Type B pancreatic cell (in vitro differentiated cells): ENCODE data around the gene KRT1. TPM values are rescaled to one million over a fixed set of nuclear protein-coding genes. Genes with fewer than 3 reads are reported as not detected.
A peak's percentile ranks its signal among the peaks of the same experiment; 100 is the strongest.

ENCODE experiments used
- DNase-seq: peaks from one replicate; pipeline ENCODE4 v3.0.0; 2021; ENCODE audit warnings: mixed read lengths; ENCODE audit not compliant: unreplicated experiment; ENCODE audit errors: extremely low spot score
- H3K27ac Mint-ChIP-seq: 2 replicates; pipeline ENCODE4 v1.8.0; 2021; ENCODE audit warnings: mild to moderate bottlenecking, mixed read lengths
- H3K27me3 Mint-ChIP-seq: 2 replicates; pipeline ENCODE4 v1.8.0; 2021; ENCODE audit warnings: mixed read lengths
- H3K36me3 Mint-ChIP-seq: 2 replicates; pipeline ENCODE4 v1.8.0; 2021; ENCODE audit warnings: mixed read lengths
- H3K4me1 Mint-ChIP-seq: one replicate; pipeline ENCODE4 v1.8.0; 2021; ENCODE audit warnings: mixed read lengths; ENCODE audit not compliant: unreplicated experiment
- H3K4me3 Mint-ChIP-seq: 2 replicates; pipeline ENCODE4 v1.8.0; 2021; ENCODE audit warnings: mild to moderate bottlenecking, mixed read lengths
- H3K9me3 Mint-ChIP-seq: 2 replicates; pipeline ENCODE4 v1.8.0; 2021; ENCODE audit warnings: mixed read lengths
- total RNA-seq: library from RNA; stranded (reverse); gene quantifications from 2 replicates; pipeline ENCODE4 v1.2.1, GENCODE V29; 2021; ENCODE audit warnings: low replicate concordance
- TF ChIP-seq, protein P1 (sequence below): fragments of 200-600 bp; sonication (generic); conservative IDR thresholded peaks from 2 replicates; pipeline ENCODE4 v1.5.0; 2021; ENCODE audit warnings: antibody characterized with exemption, mild to moderate bottlenecking

Gene KRT1
- total RNA-seq, 1 donor from 2014 or later = 269 TPM

- no peak overlapping the region for H3K27ac Mint-ChIP-seq
- peaks cover 38% of the 10 kb centered on the region for H3K27me3 Mint-ChIP-seq
- DNase-seq = peak; percentile 16
- peaks cover 3% of the 10 kb centered on the region for H3K4me1 Mint-ChIP-seq
- TF ChIP-seq, protein P1, sequence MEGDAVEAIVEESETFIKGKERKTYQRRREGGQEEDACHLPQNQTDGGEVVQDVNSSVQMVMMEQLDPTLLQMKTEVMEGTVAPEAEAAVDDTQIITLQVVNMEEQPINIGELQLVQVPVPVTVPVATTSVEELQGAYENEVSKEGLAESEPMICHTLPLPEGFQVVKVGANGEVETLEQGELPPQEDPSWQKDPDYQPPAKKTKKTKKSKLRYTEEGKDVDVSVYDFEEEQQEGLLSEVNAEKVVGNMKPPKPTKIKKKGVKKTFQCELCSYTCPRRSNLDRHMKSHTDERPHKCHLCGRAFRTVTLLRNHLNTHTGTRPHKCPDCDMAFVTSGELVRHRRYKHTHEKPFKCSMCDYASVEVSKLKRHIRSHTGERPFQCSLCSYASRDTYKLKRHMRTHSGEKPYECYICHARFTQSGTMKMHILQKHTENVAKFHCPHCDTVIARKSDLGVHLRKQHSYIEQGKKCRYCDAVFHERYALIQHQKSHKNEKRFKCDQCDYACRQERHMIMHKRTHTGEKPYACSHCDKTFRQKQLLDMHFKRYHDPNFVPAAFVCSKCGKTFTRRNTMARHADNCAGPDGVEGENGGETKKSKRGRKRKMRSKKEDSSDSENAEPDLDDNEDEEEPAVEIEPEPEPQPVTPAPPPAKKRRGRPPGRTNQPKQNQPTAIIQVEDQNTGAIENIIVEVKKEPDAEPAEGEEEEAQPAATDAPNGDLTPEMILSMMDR = no peak
- H3K36me3 Mint-ChIP-seq = no peaks in the 10 kb centered on the region
- no peak overlapping the region for H3K4me3 Mint-ChIP-seq
- H3K9me3 Mint-ChIP-seq = no peaks in the 10 kb centered on the region
Observed at GRCh38 chr12:52637299-52637698, 42.9 kb downstream of the KRT1 start.

- TF ChIP-seq, protein P1 = no peak
- no peak overlapping the region for H3K4me3 Mint-ChIP-seq
- H3K36me3 Mint-ChIP-seq = no peaks in the 10 kb centered on the region
- peaks cover 3% of the 10 kb centered on the region for H3K4me1 Mint-ChIP-seq
- H3K9me3 Mint-ChIP-seq = no peaks in the 10 kb centered on the region
- H3K27ac Mint-ChIP-seq = no peak overlapping the region
- DNase-seq = peak; percentile 27
- H3K27me3 Mint-ChIP-seq = peaks cover 34% of the 10 kb centered on the region
Observed at GRCh38 chr12:52636592-52637258, 43.5 kb downstream of the KRT1 start.

DNA sequence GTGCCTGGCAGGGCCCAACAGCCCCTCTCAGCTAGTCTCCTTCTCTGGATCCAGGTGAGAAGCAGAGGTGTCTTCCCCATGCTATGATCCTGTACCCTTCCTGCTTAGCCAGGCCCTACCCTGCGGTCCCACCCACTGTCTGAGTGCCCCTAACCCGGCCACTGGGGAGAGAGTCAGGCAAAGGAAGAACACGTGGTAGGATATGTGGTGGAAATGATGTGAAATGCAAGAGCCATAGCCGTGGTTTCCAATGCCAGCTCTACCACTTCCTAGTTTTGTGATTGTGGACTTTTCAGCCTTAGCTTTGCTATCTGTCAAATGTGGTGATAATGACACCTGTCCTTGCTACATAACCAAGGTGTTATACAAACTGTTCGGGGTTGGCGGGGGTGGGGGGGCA lies 44.0 kb downstream of the KRT1 start:
- Mint-ChIP-seq H3K27ac (no peak overlapping the region), H3K9me3 (no peaks in the 10 kb centered on the region), H3K4me3 (no peak overlapping the region), H3K36me3 (no peaks in the 10 kb centered on the region), H3K27me3 (peaks cover 31% of the 10 kb centered on the region), H3K4me1 (peaks cover 3% of the 10 kb centered on the region)
- no peak for DNase-seq
- TF ChIP-seq, protein P1 = no peak

DNA sequence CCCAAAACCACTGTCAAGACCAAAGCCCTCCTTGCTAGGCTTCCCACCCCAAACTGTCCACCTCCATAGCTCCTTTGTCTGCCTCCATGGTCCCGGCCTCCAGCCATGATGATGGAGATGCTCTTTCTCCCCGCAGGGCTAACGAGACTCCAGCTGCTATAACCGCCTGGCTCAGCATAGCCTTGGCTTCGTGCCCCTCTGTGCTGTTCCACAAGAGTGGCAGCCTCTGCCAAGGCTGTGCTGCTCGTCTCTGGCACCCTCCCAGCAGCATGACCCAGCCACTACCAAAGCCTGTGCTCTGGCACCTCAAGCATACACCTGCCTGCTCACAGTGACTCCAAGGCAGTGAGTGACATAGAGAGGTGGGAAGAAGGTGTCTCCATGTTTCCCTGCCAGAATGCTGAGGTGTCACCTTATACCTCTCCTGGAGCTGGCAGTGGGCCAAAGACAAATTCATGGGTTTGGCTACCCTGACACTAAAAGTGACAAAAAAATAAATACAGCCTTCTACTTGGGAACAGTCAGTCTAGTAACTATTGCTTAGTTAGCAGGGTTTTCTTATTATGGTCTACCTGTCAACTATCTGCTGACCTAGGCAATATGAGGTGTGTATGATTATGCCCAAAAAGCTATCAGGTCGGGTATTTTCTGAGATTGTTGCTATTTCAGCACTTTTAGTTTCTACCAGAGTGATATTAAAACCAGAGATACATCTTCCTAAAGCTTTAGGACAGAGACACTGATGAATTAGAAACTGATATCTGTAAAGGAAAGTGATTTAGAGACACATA lies 45.7 kb downstream of the KRT1 start:
- TF ChIP-seq, protein P1 = no peak
- Mint-ChIP-seq H3K27ac (no peak overlapping the region), H3K36me3 (no peaks in the 10 kb centered on the region), H3K4me3 (no peak overlapping the region), H3K9me3 (no peaks in the 10 kb centered on the region), H3K27me3 (peaks cover 32% of the 10 kb centered on the region), H3K4me1 (peaks cover 3% of the 10 kb centered on the region)
- peak; percentile 49 for DNase-seq

DNA sequence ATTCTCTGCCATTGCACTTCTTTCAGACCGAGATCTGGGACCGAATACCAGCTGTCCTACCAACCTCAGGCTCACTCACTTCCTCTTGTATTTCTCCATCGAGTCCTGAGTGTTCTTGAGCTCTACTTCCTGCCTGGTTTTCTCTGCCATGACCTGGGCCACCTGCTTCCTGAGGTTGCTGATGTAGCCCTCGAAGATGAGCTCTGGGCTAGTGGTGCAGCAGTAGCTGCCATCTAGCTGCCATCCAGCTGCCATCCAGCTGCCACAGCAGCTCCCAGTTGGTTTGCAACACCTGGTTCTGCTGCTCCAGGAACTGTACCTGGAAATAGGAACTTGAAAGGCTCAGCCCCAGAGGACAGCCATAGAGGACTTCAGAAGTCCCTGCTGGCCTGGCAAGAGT lies 46.8 kb downstream of the KRT1 start:
- H3K36me3 Mint-ChIP-seq = no peaks in the 10 kb centered on the region
- H3K4me3 Mint-ChIP-seq = no peak overlapping the region
- no peak overlapping the region for H3K27ac Mint-ChIP-seq
- H3K9me3 Mint-ChIP-seq = no peaks in the 10 kb centered on the region
- peak; percentile 25 for DNase-seq
- TF ChIP-seq, protein P1 = no peak
- H3K4me1 Mint-ChIP-seq = peaks cover 3% of the 10 kb centered on the region
- H3K27me3 Mint-ChIP-seq = peaks cover 28% of the 10 kb centered on the region
